Epithelial cell of prostate (primary cell): Measurements from ENCODE around the gene DIPK1B.

Experiments used
- DNase-seq: peaks from one replicate; pipeline ENCODE4 v3.0.0-alpha.2; 2011; ENCODE audit warnings: low read depth, low spot score
- H3K27ac ChIP-seq: fragments of 450-650 bp; 2 replicates; pipeline ENCODE4 v1.5.1; 2017; ENCODE audit warnings: mild to moderate bottlenecking

The DIPK1B gene

GRCh38 chr9:136717399-136717798, 5.0 kb downstream of the DIPK1B start:
- DNase-seq: no peak
- no peak overlapping the region for H3K27ac ChIP-seq

- no peak for DNase-seq
- H3K27ac ChIP-seq: no peak overlapping the region
These were observed 6.2 kb downstream of the DIPK1B start for GRCh38 chr9:136718345-136719194.

DNA sequence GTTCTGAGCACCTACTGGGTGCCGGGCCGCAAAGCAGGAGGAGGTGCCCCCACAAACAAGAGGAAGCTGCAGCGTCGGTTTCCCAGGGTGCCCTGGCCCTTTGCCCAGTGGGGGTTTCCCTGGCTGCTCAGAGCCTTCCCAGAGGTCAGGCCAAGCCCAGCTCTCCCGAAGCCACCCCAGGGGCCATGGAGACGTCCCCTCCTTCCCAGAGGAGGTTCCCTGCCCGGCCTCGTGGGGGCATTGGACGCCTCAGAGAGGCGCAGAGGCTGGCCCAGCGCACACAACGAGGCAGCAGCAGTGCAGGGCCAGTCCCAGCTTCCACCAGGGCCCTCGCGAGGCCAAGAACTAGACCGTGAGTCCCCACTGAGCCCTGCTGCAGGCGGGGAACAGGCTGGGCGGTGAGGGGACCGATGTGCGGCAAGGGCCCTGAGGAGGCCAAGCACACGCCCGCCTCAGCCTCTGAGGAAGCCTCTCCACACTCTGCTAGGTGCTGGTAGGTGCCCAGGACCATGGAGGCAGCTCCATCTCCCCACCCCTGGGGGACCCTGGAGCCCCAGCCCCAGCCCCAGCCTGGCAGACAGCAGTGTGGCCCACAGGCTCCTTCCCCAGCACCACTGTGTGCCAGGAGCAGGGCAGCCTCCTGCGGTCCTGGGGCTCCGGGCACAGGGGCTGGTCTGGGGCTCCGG, 7.0 kb downstream of the DIPK1B start:
- no peak for DNase-seq
- H3K27ac ChIP-seq: no peak overlapping the region

- H3K27ac ChIP-seq: no peak overlapping the region
- no peak for DNase-seq
These were observed 8.0 kb downstream of the DIPK1B start for GRCh38 chr9:136720251-136720897.

DNA sequence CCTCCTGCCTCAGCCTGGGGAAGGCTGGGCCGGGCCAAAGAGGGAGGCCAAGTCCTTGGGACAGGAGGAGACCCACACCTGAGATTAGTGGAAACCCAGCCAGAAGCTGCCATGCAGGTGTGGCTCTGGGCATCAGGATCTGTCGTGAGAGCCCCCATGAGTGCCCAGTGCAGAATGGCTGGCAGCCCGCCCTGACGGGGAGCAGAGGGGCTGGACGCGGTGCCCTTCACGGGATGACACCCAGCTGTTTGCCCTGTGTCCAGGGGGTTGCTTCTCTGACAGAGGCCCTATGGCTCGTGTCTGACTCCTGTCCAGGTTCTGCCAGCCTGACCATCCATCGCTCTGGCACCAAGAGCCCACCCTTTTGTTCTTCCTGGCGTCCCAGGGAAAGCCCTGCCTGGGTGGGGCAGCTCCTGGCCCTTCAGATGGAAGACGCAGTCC, 8.5 kb downstream of the DIPK1B start:
- DNase-seq: no peak
- peak overlapping the region; percentile 17 for H3K27ac ChIP-seq

- peak; percentile 54 for DNase-seq
- peak overlapping the region; percentile 17 for H3K27ac ChIP-seq
These were observed 9.1 kb downstream of the DIPK1B start for GRCh38 chr9:136721339-136722092.

DNA sequence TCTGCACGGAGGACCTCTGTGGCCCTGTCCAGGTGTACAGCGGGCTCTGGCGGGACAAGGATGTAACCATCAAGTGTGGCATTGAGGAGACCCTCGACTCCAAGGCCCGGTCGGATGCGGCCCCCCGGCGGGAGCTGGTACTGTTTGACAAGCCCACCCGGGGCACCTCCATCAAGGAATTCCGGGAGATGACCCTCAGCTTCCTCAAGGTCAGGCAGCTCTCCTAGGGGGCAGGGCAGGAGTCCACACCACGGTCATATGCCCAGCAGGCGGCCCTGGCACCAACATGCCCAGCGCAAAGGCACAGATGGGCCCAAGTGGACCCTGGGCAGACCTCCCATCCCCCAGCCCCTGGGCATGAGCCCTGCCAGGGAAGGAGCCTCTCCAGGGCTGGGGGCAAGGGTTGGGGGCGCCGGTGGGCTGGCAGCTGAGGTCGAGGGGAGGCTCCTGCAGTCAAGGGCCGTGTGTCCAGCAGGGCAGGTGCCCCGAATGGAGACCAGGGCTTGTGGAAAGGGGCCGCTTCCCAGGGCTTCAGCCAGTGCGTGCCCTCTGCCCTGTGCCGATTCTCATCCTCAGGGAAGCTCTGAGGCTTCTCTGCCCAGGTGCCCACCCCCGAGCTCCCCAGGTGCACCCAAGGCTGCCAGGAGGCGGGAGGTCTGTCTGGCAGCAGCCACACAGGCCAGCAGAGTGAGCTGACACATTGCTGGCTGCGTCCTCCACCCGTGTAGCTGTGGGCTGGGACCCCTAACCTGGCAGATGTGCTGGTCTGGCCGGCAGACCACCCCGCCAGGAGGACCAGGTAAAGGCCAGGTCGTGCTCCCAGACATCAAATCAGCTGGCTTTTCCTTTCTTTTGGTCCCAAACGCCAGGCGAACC, 10.0 kb downstream of the DIPK1B start:
- DNase-seq: no peak
- H3K27ac ChIP-seq: no peak overlapping the region

GRCh38 chr9:136722969-136723356, 10.6 kb downstream of the DIPK1B start:
- DNase-seq: no peak
- H3K27ac ChIP-seq: no peak overlapping the region

DNA sequence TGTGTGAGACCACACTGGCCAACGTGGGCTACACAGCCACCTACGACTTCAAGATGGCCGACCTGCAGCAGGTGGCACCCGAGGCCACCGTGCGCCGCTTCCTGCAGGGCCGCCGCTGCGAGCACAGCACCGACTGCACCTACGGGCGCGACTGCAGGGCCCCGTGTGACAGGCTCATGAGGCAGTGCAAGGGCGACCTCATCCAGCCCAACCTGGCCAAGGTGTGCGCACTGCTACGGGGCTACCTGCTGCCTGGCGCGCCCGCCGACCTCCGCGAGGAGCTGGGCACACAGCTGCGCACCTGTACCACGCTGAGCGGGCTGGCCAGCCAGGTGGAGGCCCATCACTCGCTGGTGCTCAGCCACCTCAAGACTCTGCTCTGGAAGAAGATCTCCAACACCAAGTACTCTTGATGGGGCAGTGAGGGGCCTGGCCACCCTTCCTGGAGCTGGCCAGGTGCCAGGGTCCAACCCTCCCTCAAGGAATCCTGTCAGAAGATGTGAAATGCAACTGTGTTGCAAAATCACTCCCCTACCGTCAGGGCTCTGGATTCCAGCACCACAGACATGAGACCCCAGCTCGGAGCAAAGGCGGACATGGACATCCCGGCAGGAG, 11.1 kb downstream of the DIPK1B start:
- H3K27ac ChIP-seq: no peak overlapping the region
- no peak for DNase-seq

DNA sequence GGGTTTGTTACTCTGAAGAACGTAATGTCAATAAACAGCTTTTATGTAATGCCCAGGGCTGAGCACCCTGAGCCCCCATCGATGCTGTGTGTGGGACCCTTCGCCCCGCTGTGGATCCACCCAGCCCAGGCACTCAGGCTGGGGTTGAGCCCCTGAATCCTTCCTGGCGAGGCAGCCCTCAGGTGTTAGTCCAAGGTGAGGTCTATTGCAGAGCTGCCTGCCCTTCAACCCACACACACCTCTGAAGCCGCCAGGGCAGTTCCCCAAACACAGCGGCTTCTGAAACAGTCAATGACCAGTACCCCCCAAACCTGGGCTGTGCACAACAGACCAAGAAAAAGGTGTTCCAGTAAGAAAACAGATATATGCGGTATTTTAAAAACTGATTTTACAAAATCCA, 11.6 kb downstream of the DIPK1B start:
- no peak for DNase-seq
- H3K27ac ChIP-seq: no peak overlapping the region

GRCh38 chr9:136724772-136725171, 12.4 kb downstream of the DIPK1B start:
- DNase-seq: no peak
- no peak overlapping the region for H3K27ac ChIP-seq

GRCh38 chr9:136725612-136726011, 13.2 kb downstream of the DIPK1B start:
- peak overlapping the region; percentile 60 for H3K27ac ChIP-seq
- peak; percentile 52 for DNase-seq

DNA sequence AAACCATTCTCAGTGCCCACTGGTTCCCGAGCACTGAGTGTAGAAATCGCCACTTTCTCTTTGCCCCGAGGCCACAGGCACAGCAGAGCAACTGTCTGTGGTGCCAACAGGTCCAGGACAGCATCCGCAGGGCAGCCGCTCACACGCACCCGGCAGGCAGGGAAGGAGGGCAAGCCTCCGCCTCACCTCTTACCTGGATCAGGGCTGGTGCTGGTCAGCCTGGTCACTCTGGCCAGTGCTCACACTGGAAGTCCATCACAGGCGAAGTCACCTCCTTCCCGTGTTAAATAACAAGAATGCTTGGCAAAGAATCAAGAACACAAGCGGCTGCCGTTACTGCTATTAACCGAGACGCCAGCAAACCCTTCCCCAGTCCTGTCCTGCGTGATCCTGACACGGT, 13.7 kb downstream of the DIPK1B start:
- peak overlapping the region; percentile 60 for H3K27ac ChIP-seq
- DNase-seq: no peak

DNA sequence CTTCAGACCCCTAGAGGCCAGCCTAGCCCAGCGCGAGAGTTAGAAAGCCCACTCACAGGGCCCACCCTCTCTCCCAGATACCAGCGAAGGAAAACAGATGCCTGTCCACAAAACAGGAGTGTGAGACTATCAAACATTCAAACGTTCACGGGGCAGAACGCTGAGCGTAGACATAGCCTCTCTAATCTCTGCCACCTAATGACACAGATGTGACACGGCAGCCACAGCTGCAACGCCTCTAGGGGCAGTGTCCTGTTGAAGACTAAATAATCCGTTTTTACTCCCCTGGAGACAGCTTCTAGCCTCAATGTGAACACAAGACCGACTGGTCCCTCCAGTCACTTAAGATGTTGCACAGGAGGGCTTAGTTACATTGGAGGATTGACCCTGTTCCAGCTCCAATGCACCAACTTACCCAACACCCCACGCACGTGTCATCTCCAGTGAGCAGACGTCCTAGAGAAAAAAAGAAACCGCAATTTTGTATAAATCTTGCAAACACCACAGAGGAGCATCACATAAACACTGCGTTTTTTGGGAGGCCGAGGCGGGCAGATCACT, 14.3 kb downstream of the DIPK1B start:
- peak overlapping the region; percentile 60 for H3K27ac ChIP-seq
- no peak for DNase-seq

DNA sequence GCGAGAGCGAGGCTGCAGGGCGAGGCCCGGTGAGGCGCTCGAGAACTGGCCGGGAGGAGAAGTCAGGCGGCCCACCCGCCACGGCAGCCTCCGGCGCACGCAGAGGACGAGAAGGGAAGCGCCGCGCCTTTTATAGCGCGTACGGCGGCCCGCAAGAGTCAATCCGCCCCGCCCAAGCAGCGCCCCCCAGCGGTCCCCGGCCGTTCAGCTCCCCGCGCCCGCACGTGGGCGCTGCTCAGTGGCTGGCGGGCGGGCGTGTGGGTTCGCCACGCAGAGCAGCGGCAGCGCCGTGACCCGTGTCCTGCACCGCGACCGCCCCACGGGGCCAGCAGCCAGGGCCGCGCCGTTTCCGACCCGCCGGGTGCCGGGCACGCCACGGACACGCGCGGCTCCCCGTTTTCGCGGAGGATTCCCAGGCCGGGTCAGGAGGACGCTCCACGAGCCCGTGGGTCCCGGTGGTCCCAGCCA, 15.7 kb downstream of the DIPK1B start:
- DNase-seq: peak; percentile 52
- peak overlapping the region; percentile 60 for H3K27ac ChIP-seq

DNA sequence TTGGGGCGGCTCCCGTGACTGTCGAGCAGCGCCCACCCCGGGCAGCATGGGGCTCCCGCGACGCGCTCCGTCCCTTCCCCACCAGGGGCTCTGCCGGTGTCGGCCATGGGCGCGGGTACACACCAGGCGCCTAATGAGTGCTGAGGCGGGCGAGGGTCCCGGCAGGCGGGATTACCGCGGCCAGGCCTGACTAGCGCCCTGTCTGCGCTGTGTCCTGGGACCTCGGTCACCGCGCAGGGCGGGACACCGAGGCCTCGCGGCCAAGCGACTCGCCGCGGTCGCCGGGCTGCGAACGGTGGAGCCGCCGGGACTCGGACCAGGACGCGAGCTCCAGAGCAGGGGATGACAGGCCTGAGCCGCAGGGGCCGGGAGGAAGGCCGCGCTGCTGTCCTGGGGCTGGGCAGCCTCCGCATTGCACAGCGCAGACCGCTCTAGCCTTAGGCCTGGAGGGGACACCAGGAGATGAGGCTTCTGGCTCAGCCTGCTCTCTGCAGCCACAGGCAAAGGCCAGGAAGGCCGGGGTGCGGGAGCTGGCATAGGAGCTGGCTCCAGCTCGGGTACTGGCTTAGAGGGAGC, 16.3 kb downstream of the DIPK1B start:
- no peak for DNase-seq
- peak overlapping the region; percentile 60 for H3K27ac ChIP-seq

- no peak for DNase-seq
- no peak overlapping the region for H3K27ac ChIP-seq
These were observed 16.8 kb downstream of the DIPK1B start for GRCh38 chr9:136729144-136729543.

- no peak overlapping the region for H3K27ac ChIP-seq
- DNase-seq: no peak
These were observed 17.6 kb downstream of the DIPK1B start for GRCh38 chr9:136729926-136730325.
